ENCODE measurements around the gene AVPR1A. TPM values are rescaled to one million over a fixed set of nuclear protein-coding genes. Genes with fewer than 3 reads are reported as not detected.

Gene AVPR1A
- total RNA-seq (not detected in 2 replicates), polyA plus RNA-seq (not detected in 2 replicates), polyA minus RNA-seq (0.36 TPM in 1 of 2 replicates, not detected in the other)
- 0.91 TPM for total RNA-seq (2013)

DNA sequence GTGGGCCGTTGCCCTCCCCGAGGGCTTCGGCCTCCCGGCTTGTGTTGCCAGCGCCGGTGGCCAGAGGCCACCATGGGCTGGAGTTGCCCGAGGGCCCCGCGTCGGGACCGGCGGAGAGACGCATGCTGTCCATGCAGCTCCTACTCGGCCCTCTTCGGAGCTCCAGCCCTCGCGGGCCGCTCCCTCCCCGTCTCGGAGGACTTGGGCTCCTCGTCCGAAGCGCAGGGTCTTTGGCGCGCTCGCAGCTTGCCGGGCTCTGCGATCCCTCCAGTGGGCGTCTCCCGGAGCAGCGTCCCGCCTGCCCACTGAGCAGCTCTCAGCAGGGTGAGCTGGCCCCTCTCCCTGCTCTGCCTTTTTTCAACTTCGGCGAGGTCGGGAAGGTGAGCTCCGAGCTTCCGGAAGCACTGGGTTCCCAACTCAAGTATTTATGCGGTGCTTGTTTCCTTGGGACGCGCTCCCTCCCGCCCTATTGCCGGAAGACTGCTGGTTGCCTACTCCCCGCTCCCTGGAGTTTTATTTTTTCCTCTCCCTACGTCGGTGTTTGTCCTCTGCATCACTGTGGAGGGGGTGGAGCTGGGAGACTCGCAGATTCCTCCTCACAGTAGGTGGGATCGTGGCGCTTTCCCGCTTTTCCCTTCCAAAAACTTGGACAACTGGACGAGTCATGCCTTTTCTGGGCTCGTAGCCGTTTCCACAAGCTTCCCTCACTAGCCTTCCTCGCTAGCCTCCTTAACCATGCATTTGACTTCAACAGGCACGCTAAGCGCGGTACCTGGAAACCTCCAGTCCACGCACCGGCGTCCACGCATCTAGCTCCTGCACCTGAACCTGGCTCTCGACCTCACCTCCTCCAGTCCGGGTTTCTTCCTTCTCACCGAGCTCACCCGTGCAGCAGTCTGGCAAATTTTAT, at the start of gene AVPR1A:
AVPR1A (minus strand) TSS at position 489 of the 910 bp plus-strand sequence; CDS start at position 124, 365 bp downstream.
- 9% methylated on average over 59 of the region's 64 CpGs for WGBS (ENCODE audit: insufficient coverage)
- H3K27ac Mint-ChIP-seq, result no peak within 1 kb of the TSS

More for the DNA sequence above, at the start of gene AVPR1A:
- intact Hi-C loops (cut with micrococcal nuclease), result no loop called here
- Histone ChIP-seq H3K27ac (ENCODE audit: low read length in 2 of 2) (no peak within 1 kb of the TSS), H3K27me3 (replicated peaks in 1 of 4; ENCODE audit: control extremely low read depth in 1 of 4, control insufficient read depth in 3 of 4, insufficient read depth in 4 of 4, low read length in 3 of 4) (peaks cover 0 to 32% (median 26%) of the 10 kb centered on the region in 4 experiments), H3K79me2 (ENCODE audit: control insufficient read depth, insufficient read depth, low read length) (no peaks in the 10 kb centered on the region), H2AFZ (ENCODE audit: insufficient read depth, low read depth, low read length, poor library complexity, severe bottlenecking) (no peak within 1 kb of the TSS), H3K9me3 (ENCODE audit: control extremely low read depth in 1 of 3, control insufficient read depth in 2 of 3, insufficient read depth in 1 of 3, low read length in 2 of 3) (peaks cover 0 to 18% (median 0%) of the 10 kb centered on the region in 3 donors), H4K20me1 (ENCODE audit: control insufficient read depth, insufficient read depth, low read length, poor library complexity, severe bottlenecking) (no peaks in the 10 kb centered on the region), H3K4me3 (ENCODE audit: control extremely low read depth in 1 of 5, extremely low read depth in 1 of 5, insufficient read depth in 1 of 5, low read depth in 2 of 5, low read length in 4 of 5) (no peak within 1 kb of the TSS), H3K36me3 (replicated peaks in 1 of 2; ENCODE audit: control extremely low read depth in 1 of 2, control insufficient read depth in 1 of 2, extremely low read depth in 1 of 2, insufficient read depth in 2 of 2, low read length in 1 of 2) (no peaks in the 10 kb centered on the region), H3K4me1 (ENCODE audit: control insufficient read depth in 2 of 2, insufficient read depth in 2 of 2, low read length in 2 of 2) (peaks cover 0 to 18% of the 10 kb centered on the region in 2 donors), H3K9ac (ENCODE audit: low read length) (no peak within 1 kb of the TSS), H3K4me2 (replicated peaks; ENCODE audit: low read depth, low read length, poor library complexity, severe bottlenecking) (no peak within 1 kb of the TSS)
- no peak for ATAC-seq (ENCODE audit: low read depth)
- ChIA-PET POLR2A (no interaction called here), CTCF (no interaction called here)
- H3K9me3 Mint-ChIP-seq (ENCODE audit: insufficient read depth), result no peaks in the 10 kb centered on the region
- peaks cover 5% of the 10 kb centered on the region for H3K4me1 Mint-ChIP-seq
- no peak within 1 kb of the TSS for H3K4me3 Mint-ChIP-seq
- TF ChIP-seq CTCF (IDR thresholded peaks at IDR 0.05), result no peak
- TF ChIP-seq EZH2 (IDR thresholded peaks at IDR 0.05; ENCODE audit: borderline replicate concordance, insufficient read depth, low read depth, low read length, poor library complexity, severe bottlenecking), result no peak
- peak; percentile 3 for DNase-seq
- peaks cover 44% of the 10 kb centered on the region for H3K27me3 Mint-ChIP-seq

Measured in B cell (primary cell).